Keratinocyte (primary cell): ENCODE results near the gene NUP214. TPM values are rescaled to one million over a fixed set of nuclear protein-coding genes. Genes with fewer than 3 reads are reported as not detected.

Source experiments
- DNase-seq: peaks from one replicate; pipeline ENCODE4 v3.0.0-alpha.2; 2011; ENCODE audit warnings: low read depth, missing footprints, low spot score
- FAIRE-seq: peaks from 2 replicates; lab custom pipeline; 2011; peaks lifted over from hg19 to GRCh38; lab: Jason Lieb, UNC
- H2AFZ ChIP-seq: 2 replicates; pipeline ENCODE4 v1.6.0; 2012; ENCODE audit warnings: low read length, control low read depth, inconsistent platforms; ENCODE audit not compliant: control insufficient read depth
- H3K27ac ChIP-seq: 2 replicates; pipeline ENCODE4 v1.5.1; 2011; ENCODE audit warnings: low read length; ENCODE audit not compliant: control insufficient read depth, insufficient read depth
- H3K27me3 ChIP-seq: 3 replicates; pipeline ENCODE4 v1.6.0; 2011; ENCODE audit warnings: low read length; ENCODE audit not compliant: control insufficient read depth, insufficient read depth; ENCODE audit errors: extremely low read depth
- H3K36me3 ChIP-seq, 2 experiments: 2 replicates in 1 of 2; 3 replicates in 1 of 2; pipeline ENCODE4 v1.5.1; 2011; ENCODE audit warnings: low read length in 2 of 2, mild to moderate bottlenecking in 1 of 2; ENCODE audit not compliant: control insufficient read depth in 2 of 2, insufficient read depth in 2 of 2; ENCODE audit errors: extremely low read depth in 1 of 2
- H3K4me1 ChIP-seq: 3 replicates; pipeline ENCODE4 v1.5.1; 2011; ENCODE audit warnings: low read length; ENCODE audit not compliant: control insufficient read depth, insufficient read depth; ENCODE audit errors: extremely low read depth
- H3K4me2 ChIP-seq: 3 replicates; pipeline ENCODE4 v1.6.0; 2011; ENCODE audit warnings: low read depth, low read length; ENCODE audit not compliant: control insufficient read depth, insufficient read depth; ENCODE audit errors: extremely low read depth
- H3K4me3 ChIP-seq, 3 experiments: fragments of 200-600 bp in 1 of 3; sonication (generic) in 1 of 3; 2 replicates in 2 of 3; 3 replicates in 1 of 3; pipeline ENCODE4 v1.5.1; 2011 to 2016; ENCODE audit warnings: low read length in 3 of 3, mild to moderate bottlenecking in 3 of 3, control low read depth in 2 of 3, inconsistent platforms in 1 of 3, low read depth in 1 of 3, mixed read lengths in 1 of 3, mixed run types in 1 of 3, moderate library complexity in 1 of 3; ENCODE audit not compliant: control insufficient read depth in 2 of 3, insufficient read depth in 2 of 3; ENCODE audit errors: extremely low read depth in 1 of 3
- H3K79me2 ChIP-seq: 2 replicates; pipeline ENCODE4 v1.6.0; 2012; ENCODE audit warnings: low read length; ENCODE audit not compliant: control insufficient read depth, insufficient read depth
- H3K9ac ChIP-seq: 3 replicates; pipeline ENCODE4 v1.6.0; 2011; ENCODE audit warnings: low read length; ENCODE audit not compliant: control insufficient read depth, insufficient read depth; ENCODE audit errors: extremely low read depth
- H3K9me1 ChIP-seq: 3 replicates; pipeline ENCODE4 v1.6.0; 2011; ENCODE audit warnings: low read length; ENCODE audit not compliant: control insufficient read depth, insufficient read depth; ENCODE audit errors: extremely low read depth
- H3K9me3 ChIP-seq: 2 replicates; pipeline ENCODE4 v1.5.1; 2012; ENCODE audit warnings: low read depth, low read length; ENCODE audit not compliant: control insufficient read depth
- H4K20me1 ChIP-seq: 3 replicates; pipeline ENCODE4 v1.6.0; 2011; ENCODE audit warnings: low read length; ENCODE audit not compliant: control insufficient read depth, insufficient read depth; ENCODE audit errors: extremely low read depth
- CTCF ChIP-seq, 3 experiments: IDR thresholded peaks in 1 of 3; conservative IDR thresholded peaks in 1 of 3; optimal IDR thresholded peaks in 1 of 3; 2 replicates in 2 of 3; 3 replicates in 1 of 3; pipeline versions ENCODE3 to v1.5.1; 2011; ENCODE audit warnings: low read length in 3 of 3, mild to moderate bottlenecking in 3 of 3, moderate library complexity in 2 of 3, control low read depth in 1 of 3, inconsistent platforms in 1 of 3; ENCODE audit not compliant: insufficient read depth in 2 of 3; ENCODE audit errors: extremely low read depth in 1 of 3
- EZH2 ChIP-seq: IDR thresholded peaks from one replicate; pipeline ENCODE4 v1.6.1; 2012; ENCODE audit warnings: inconsistent platforms, mild to moderate bottlenecking, low read length, moderate library complexity
- dilution Hi-C: fragments of 300-500 bp; cut with MboI; formaldehyde crosslinking; loops from one replicate; pipeline ENCODE4 v1.7.0; 2020; ENCODE audit warnings: low sequenced_read_pairs; ENCODE audit not compliant: extremely low pct_ligation_motif_present
- polyA plus RNA-seq, 5 experiments: library from polyadenylated mRNA; depleted of rRNA in 3 of 5; stranded (reverse) in 3 of 5; stranded (forward) in 1 of 5; unstranded in 1 of 5; fragments of >200 nt; gene quantifications; 1 replicate in 1 of 5; 2 replicates in 3 of 5; 3 replicates in 1 of 5; pipeline versions ENCODE4 v1.2.1 to v1.2.3, GENCODE V29; 2011 to 2012; ENCODE audit warnings: missing spikeins in 2 of 5, low read depth in 1 of 5, low replicate concordance in 1 of 5

Gene NUP214
- polyA plus RNA-seq, 1 donor (not counting 4 experiments of a cell fraction or from before 2014, with no cell fraction given) = 7.3 TPM

DNA sequence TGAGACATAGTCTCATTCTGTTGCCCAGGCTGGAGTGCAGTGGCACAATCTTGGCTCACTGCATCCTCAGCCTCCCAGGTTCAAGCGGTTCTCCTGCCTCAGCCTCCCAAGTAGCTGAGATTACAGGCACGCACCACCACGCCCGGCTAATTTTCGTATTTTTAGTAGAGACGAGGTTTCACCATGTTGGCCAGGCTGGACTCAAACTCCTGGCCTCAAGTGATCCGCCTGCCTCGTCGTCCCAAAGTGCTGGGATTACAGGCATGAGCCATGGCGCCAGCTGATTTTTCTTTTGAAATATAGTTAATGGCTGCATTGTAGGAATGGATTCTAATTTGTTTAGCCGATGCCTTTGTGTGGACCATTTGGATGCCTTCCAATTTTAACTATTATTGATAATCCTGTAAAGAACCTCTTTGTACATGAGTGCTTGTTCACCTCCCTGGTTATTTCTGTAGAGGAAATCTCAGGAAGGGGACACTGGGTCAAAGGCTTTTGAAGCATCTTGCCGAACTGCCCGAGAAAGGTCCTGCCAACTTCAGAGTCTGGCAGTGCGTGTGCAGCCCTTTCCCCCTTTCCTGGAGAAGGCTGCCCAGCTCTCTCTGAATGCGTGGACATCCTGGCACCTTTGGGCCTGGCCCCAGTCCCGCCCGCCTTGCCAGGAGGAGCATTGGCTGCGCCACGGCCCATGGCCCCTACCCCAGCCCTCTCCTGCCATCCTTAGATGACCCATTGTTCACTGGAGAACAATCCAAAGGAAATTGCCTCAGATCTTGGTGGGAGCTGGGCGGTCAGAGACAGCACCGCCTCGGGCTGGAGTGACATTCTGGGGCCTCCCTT is 8.9 kb upstream of the NUP214 start:
- no peak for TF ChIP-seq CTCF (optimal IDR thresholded peaks at IDR 0.05 in 1 of 3, IDR thresholded peaks at IDR 0.05 in 1 of 3, conservative IDR thresholded peaks at IDR 0.05 in 1 of 3; ENCODE audit: extremely low read depth in 1 of 3, insufficient read depth in 2 of 3, low read length in 3 of 3)
- no peak for TF ChIP-seq EZH2
- dilution Hi-C loops = no loop called here
- Histone ChIP-seq H3K27me3 (no peaks in the 10 kb centered on the region), H3K4me3 (no peak overlapping the region), H3K36me3 (no peaks in the 10 kb centered on the region), H3K27ac (no peak overlapping the region), H3K9me3 (no peaks in the 10 kb centered on the region), H2AFZ (no peak overlapping the region), H4K20me1 (no peaks in the 10 kb centered on the region), H3K4me2 (no peak overlapping the region), H3K79me2 (no peaks in the 10 kb centered on the region), H3K9ac (no peak overlapping the region), H3K9me1 (no peaks in the 10 kb centered on the region), H3K4me1 (peaks cover 9% of the 10 kb centered on the region)
- DNase-seq = no peak
- FAIRE-seq = no peak

- Histone ChIP-seq H3K9me1 (no peaks in the 10 kb centered on the region), H3K36me3 (no peaks in the 10 kb centered on the region), H3K4me1 (peaks cover 8% of the 10 kb centered on the region), H3K9me3 (no peaks in the 10 kb centered on the region), H2AFZ (no peak overlapping the region), H4K20me1 (no peaks in the 10 kb centered on the region), H3K27me3 (no peaks in the 10 kb centered on the region), H3K79me2 (no peaks in the 10 kb centered on the region), H3K4me2 (no peak overlapping the region), H3K27ac (no peak overlapping the region), H3K4me3 (no peak overlapping the region), H3K9ac (no peak overlapping the region)
- dilution Hi-C loops = no loop called here
- FAIRE-seq = no peak
- TF ChIP-seq CTCF (optimal IDR thresholded peaks at IDR 0.05 in 1 of 3, IDR thresholded peaks at IDR 0.05 in 1 of 3, conservative IDR thresholded peaks at IDR 0.05 in 1 of 3; ENCODE audit: extremely low read depth in 1 of 3, insufficient read depth in 2 of 3, low read length in 3 of 3) (no peak), EZH2 (no peak)
- no peak for DNase-seq
Measured at GRCh38 chr9:131117121-131117761, 8.1 kb upstream of the NUP214 start.
